Adrenal gland (tissue), 12 donors: ENCODE results near the gene HMGA1. TPM values are rescaled to one million over a fixed set of nuclear protein-coding genes. Genes with fewer than 3 reads are reported as not detected.

Experiments
- DNase-seq, 7 donors: peaks; one replicate each; pipeline ENCODE4 v3.0.0-alpha.2; 2019 to 2020
- H3K27ac ChIP-seq, 5 donors: fragments of 200-600 bp; sonication (generic) in 4 of 5; 1 replicate in 3 of 5; 2 replicates in 2 of 5; pipeline versions ENCODE4 v1.5.1 to v1.8.0; 2016 to 2020; ENCODE audit warnings: mild to moderate bottlenecking in 1 of 5
- H3K27me3 ChIP-seq: fragments of 200-600 bp; 2 replicates; pipeline ENCODE4 v1.8.0; 2021
- H3K36me3 ChIP-seq, 2 donors: fragments of 200-600 bp; replicated peaks in 1 of 2; 1 replicate in 1 of 2; 2 replicates in 1 of 2; pipeline versions ENCODE4 v1.5.1 to v1.8.0; 2018 to 2022
- H3K4me1 ChIP-seq, 2 donors: fragments of 200-600 bp; replicated peaks in 1 of 2; 1 replicate in 1 of 2; 2 replicates in 1 of 2; pipeline versions ENCODE4 v1.5.1 to v1.8.0; 2018 to 2021
- H3K4me3 ChIP-seq, 4 donors: fragments of 200-600 bp; sonication (generic) in 3 of 4; one replicate each; pipeline ENCODE4 v1.5.1; 2016 to 2018
- H3K9me3 ChIP-seq, 3 donors: fragments of 200-600 bp; sonication (generic) in 1 of 3; replicated peaks in 1 of 3; 1 replicate in 2 of 3; 2 replicates in 1 of 3; pipeline versions ENCODE4 v1.5.1 to v1.8.0; 2016 to 2021
- CTCF ChIP-seq, 6 experiments: fragments of 450-650 bp in 4 of 6; fragments of 200-600 bp in 2 of 6; sonication (generic) in 1 of 6; IDR thresholded peaks; 1 replicate in 5 of 6; 2 replicates in 1 of 6; pipeline versions ENCODE4 v1.5.1 to v1.8.0; 2016 to 2021; ENCODE audit warnings: antibody characterized with exemption in 6 of 6, mild to moderate bottlenecking in 2 of 6, moderate library complexity in 1 of 6
- POLR2A ChIP-seq, 2 donors: fragments of 450-650 bp; IDR thresholded peaks; one replicate each; pipeline ENCODE4 v1.6.1; 2017; ENCODE audit warnings: antibody characterized with exemption in 2 of 2, mild to moderate bottlenecking in 2 of 2, moderate library complexity in 1 of 2
- WGBS, 4 donors: extraction: QIAGEN DNeasy Blood & Tissue Kit in 2 of 4; methylation state at CpG; one replicate each; pipeline versions ENCODE4 v1.1.5 to v1.1.7; 2013 to 2017; 5-methylcytosine and 5-hydroxymethylcytosine counted together
- intact Hi-C, 2 donors: fragments of 100-400 bp; cut with DNase I; formaldehyde crosslinking; loops; one replicate each; pipeline versions ENCODE4 v1.14.1 to v1.15.0; 2022 to 2023
- polyA plus RNA-seq, 3 donors: library from polyadenylated mRNA; stranded (reverse); fragments of 200-250 nt in 2 of 3; fragments of 350-450 nt in 1 of 3; fragmentation: Illumina TruSeq in 1 of 3; extraction: RNeasy Lipid Tissue Mini Kit (QIAGEN cat#74804) in 1 of 3; gene quantifications; one replicate each; pipeline ENCODE4 v1.2.3, GENCODE V29; 2013 to 2014
- total RNA-seq, 9 donors: library from RNA; depleted of rRNA in 4 of 9; stranded (reverse); fragments of >200 nt in 4 of 9; fragments of 120-200 nt in 1 of 9; fragmentation: NEBNext Ultra II Directional in 1 of 9; extraction: Animal tissue kit (Norgen Biotek cat#: 25700) in 1 of 9; gene quantifications; one replicate each; pipeline versions ENCODE4 v1.1.0 to v1.2.4, GENCODE V29; 2013 to 2023
- donor health status: healthy with polysubstance abuse.
- donor health status: Bipolar disorder and iron deficiency.
- donor health status: DM: yes; HTN: yes; CAD: no.
- donor health status: DM: no; HTN: no; CAD: no.
- donor health status: DM: no; HTN: no; CAD: no.
- donor health status: DM: yes; HTN: yes; CAD: no.

The HMGA1 gene
- total and polyA plus RNA-seq, 12 donors = 3.6 to 27.0 (median 11.8) TPM

GRCh38 chr6:34232901-34233300 lies 3.8 kb upstream of the HMGA1 start:
- DNase-seq = no peak
- 85 to 90% (median 89%) methylated on average over 2 to 5 of the region's 5 CpGs for WGBS, 4 donors
- TF ChIP-seq CTCF (IDR thresholded peaks at IDR 0.05) = no peak
- intact Hi-C loops = loop anchor here in 1 of 2 donors (5.0 kb wide), 1 partner anchor 36 kb away; no protein-coding TSS in a partner anchor
- Histone ChIP-seq H3K27me3 (no peaks in the 10 kb centered on the region), H3K4me1 (peaks cover 3 to 14% of the 10 kb centered on the region in 2 donors), H3K4me3 (no peak overlapping the region), H3K27ac (no peak overlapping the region), H3K36me3 (no peaks in the 10 kb centered on the region), H3K9me3 (no peaks in the 10 kb centered on the region)

- no peak for TF ChIP-seq CTCF (IDR thresholded peaks at IDR 0.05)
- no peak for TF ChIP-seq POLR2A (IDR thresholded peaks at IDR 0.05)
- Histone ChIP-seq H3K27me3 (no peaks in the 10 kb centered on the region), H3K36me3 (no peaks in the 10 kb centered on the region), H3K4me1 (peaks cover 5 to 18% of the 10 kb centered on the region in 2 donors), H3K9me3 (no peaks in the 10 kb centered on the region), H3K4me3 (no peak overlapping the region), H3K27ac (no peak overlapping the region)
- no peak for DNase-seq
- intact Hi-C loops = loop anchor here in 1 of 2 donors (5.0 kb wide), 1 partner anchor 37 kb away; no protein-coding TSS in a partner anchor
- 84 to 88% (median 86%) methylated on average over 7 of the region's 7 CpGs for WGBS, 4 donors
These were observed 2.8 kb upstream of the HMGA1 start for GRCh38 chr6:34233867-34234266.

- Histone ChIP-seq H3K27me3 (no peaks in the 10 kb centered on the region), H3K36me3 (no peaks in the 10 kb centered on the region), H3K27ac (peak overlapping the region in 3 of 5 donors; percentile 54 to 87 (median 82)), H3K4me1 (peaks cover 5 to 18% of the 10 kb centered on the region in 2 donors), H3K4me3 (no peak overlapping the region), H3K9me3 (no peaks in the 10 kb centered on the region)
- DNase-seq = no peak
- TF ChIP-seq CTCF (IDR thresholded peaks at IDR 0.05) (no peak), POLR2A (IDR thresholded peaks at IDR 0.05) (no peak)
- intact Hi-C loops = loop anchor here in 1 of 2 donors (5.0 kb wide), 1 partner anchor 37 kb away; no protein-coding TSS in a partner anchor
- WGBS, 4 donors = 80 to 88% (median 84%) methylated on average over 23 to 53 of the region's 53 CpGs
These were observed 1.9 kb upstream of the HMGA1 start for GRCh38 chr6:34234667-34235306.

- Histone ChIP-seq H3K4me3 (peak overlapping the region in 1 of 4 donors; percentile 79), H3K27me3 (no peaks in the 10 kb centered on the region), H3K27ac (peak overlapping the region in 4 of 5 donors; percentile 46 to 87 (median 68)), H3K36me3 (no peaks in the 10 kb centered on the region), H3K9me3 (no peaks in the 10 kb centered on the region), H3K4me1 (peaks cover 5 to 18% of the 10 kb centered on the region in 2 donors)
- 20 to 46% (median 27%) methylated on average over 6 to 75 of the region's 75 CpGs for WGBS, 4 donors
- no peak for TF ChIP-seq CTCF (IDR thresholded peaks at IDR 0.05)
- TF ChIP-seq POLR2A (IDR thresholded peaks at IDR 0.05) = peak in 1 of 2 donors; percentile 6
- DNase-seq = peak; percentile 53 to 73 (median 63)
- intact Hi-C loops = no loop called here
These were observed 1.2 kb upstream of the HMGA1 start for GRCh38 chr6:34235307-34236130.
